GM10266 (cell line): Measurements from ENCODE around the gene SUV39H2.
"Not testable (repeated sequence)": the region's sequence is repeated elsewhere in the genome, so short reads cannot be mapped to it uniquely, and the experiment has no call there.

Experiments used
- DNase-seq: peaks from one replicate; pipeline ENCODE4 v3.0.0; 2012; ENCODE audit errors: extremely low spot score
- TF ChIP-seq, protein P1 (sequence below): IDR thresholded peaks from 2 replicates; pipeline ENCODE4 v1.5.1; 2012; ENCODE audit warnings: mild to moderate bottlenecking, low read depth; ENCODE audit not compliant: control insufficient read depth, insufficient read depth; ENCODE audit errors: missing control alignments

The SUV39H2 gene

GRCh38 chr10:14936584-14936983, 57.9 kb downstream of the SUV39H2 start:
- TF ChIP-seq, protein P1, sequence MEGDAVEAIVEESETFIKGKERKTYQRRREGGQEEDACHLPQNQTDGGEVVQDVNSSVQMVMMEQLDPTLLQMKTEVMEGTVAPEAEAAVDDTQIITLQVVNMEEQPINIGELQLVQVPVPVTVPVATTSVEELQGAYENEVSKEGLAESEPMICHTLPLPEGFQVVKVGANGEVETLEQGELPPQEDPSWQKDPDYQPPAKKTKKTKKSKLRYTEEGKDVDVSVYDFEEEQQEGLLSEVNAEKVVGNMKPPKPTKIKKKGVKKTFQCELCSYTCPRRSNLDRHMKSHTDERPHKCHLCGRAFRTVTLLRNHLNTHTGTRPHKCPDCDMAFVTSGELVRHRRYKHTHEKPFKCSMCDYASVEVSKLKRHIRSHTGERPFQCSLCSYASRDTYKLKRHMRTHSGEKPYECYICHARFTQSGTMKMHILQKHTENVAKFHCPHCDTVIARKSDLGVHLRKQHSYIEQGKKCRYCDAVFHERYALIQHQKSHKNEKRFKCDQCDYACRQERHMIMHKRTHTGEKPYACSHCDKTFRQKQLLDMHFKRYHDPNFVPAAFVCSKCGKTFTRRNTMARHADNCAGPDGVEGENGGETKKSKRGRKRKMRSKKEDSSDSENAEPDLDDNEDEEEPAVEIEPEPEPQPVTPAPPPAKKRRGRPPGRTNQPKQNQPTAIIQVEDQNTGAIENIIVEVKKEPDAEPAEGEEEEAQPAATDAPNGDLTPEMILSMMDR, result no peak
- DNase-seq, result no peak

- DNase-seq, result not testable (repeated sequence)
Measured at GRCh38 chr10:14938971-14939370, 60.3 kb downstream of the SUV39H2 start.

GRCh38 chr10:14942147-14942949, 63.7 kb downstream of the SUV39H2 start:
- DNase-seq, result not testable (repeated sequence)

DNA sequence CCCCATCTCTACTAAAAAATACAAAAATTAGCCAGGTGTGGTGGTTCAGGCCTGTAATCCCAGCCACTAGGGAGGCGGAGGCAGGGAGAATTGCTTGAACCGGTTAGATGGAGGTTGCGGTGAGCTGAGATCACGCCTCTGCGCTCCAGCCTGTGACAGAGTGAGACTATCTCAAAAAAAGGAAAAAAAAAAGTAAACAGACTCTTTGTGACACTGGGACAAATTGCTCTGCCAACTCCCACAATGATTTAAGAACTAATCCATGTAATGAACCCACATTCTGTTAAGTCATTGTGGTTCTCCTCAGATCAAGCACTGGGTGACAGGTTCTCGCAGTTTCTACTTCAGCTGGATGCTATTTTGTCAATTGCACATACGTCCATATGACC, 64.3 kb downstream of the SUV39H2 start:
- not testable (repeated sequence) for DNase-seq

GRCh38 chr10:14945108-14945507, 66.4 kb downstream of the SUV39H2 start:
- no peak for DNase-seq

GRCh38 chr10:14947268-14947667, 68.6 kb downstream of the SUV39H2 start:
- no peak for DNase-seq
- TF ChIP-seq, protein P1, result no peak

More at GRCh38 chr10:14945108-14945507, 66.4 kb downstream of the SUV39H2 start:
- TF ChIP-seq, protein P1, result no peak

- DNase-seq, result no peak
- TF ChIP-seq, protein P1, result no peak
Measured at GRCh38 chr10:14949291-14949690, 70.6 kb downstream of the SUV39H2 start.

DNA sequence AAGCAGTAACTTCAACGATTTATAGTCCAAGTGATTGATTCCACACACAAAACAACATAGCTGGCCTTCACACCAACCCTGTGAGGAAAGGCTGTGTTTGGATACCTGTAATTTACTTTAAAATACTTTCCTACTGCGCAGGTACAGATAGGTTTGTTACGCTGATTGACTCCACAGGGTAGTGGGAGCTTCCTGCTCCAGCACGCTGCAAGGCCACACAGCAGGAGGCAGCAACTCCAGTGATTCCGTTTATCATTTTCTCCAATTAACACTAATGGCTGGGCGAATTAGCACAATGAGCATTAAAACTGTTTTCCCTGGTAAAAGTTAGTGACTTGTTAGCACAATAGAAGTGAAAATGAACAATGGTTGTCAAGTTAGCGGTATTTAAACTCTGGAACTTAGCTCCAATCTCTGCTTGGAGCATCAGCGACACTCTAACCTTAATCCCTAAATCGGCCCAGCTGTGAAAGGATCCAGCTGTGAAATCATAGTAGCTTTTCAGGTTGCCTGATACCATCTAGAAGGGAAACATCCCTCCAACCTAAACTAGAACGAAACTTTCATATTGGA, 74.3 kb downstream of the SUV39H2 start:
- DNase-seq, result no peak
- TF ChIP-seq, protein P1, result no peak
